Mucosa of descending colon (tissue), 3 donors: ENCODE results near the gene COL4A4. TPM values are rescaled to one million over a fixed set of nuclear protein-coding genes. Genes with fewer than 3 reads are reported as not detected.

Source experiments
- ATAC-seq: fragments of 200-7000 bp; cut with Tn5 transposase; one replicate; pipeline ENCODE4 v1.9.1; 2020; ENCODE audit warnings: mild to moderate bottlenecking, moderate library complexity
- DNase-seq, 3 donors: peaks; one replicate each; pipeline ENCODE4 v3.0.0-alpha.2; 2020
- H3K36me3 ChIP-seq: fragments of 200-600 bp; one replicate; pipeline ENCODE4 v1.8.0; 2021; ENCODE audit warnings: low read depth, mild to moderate bottlenecking
- H3K4me1 ChIP-seq: fragments of 200-600 bp; one replicate; pipeline ENCODE4 v1.8.0; 2021; ENCODE audit warnings: low read depth, mild to moderate bottlenecking
- H3K4me3 ChIP-seq: fragments of 200-600 bp; one replicate; pipeline ENCODE4 v1.8.0; 2021; ENCODE audit warnings: mild to moderate bottlenecking
- H3K9me3 ChIP-seq: fragments of 200-600 bp; one replicate; pipeline ENCODE4 v1.8.0; 2021; ENCODE audit warnings: mild to moderate bottlenecking
- CTCF ChIP-seq: fragments of 200-600 bp; IDR thresholded peaks from one replicate; pipeline ENCODE4 v1.8.0; 2022; ENCODE audit warnings: antibody characterized with exemption, mild to moderate bottlenecking
- intact Hi-C, 2 donors: fragments of 100-400 bp; cut with DNase I in 1 of 2; cut with micrococcal nuclease in 1 of 2; formaldehyde crosslinking; loops; one replicate each; pipeline versions ENCODE4 v1.11.0 to v1.11.1; 2022; cut with DNase I, micrococcal nuclease
- total RNA-seq, 3 donors: library from RNA; stranded (reverse); fragmentation: NEBNext Ultra II Directional in 2 of 3; extraction: Animal tissue kit (Norgen Biotek cat#: 25700) in 2 of 3; gene quantifications; one replicate each; pipeline versions ENCODE4 v1.2.1 to v1.2.4, GENCODE V29; 2021 to 2023
- donor health status: DM: no; HTN: no; CAD: no; lungs with moderate emphysema.
- donor health status: DM: no; HTN: no; CAD: no.
- donor health status: DM: no; HTN: yes; CAD: no.

Gene COL4A4
- total RNA-seq, 3 donors from 2014 or later, result 0.44 to 1.2 (median 1.1) TPM

- Histone ChIP-seq H3K36me3 (no peaks in the 10 kb centered on the region), H3K9me3 (no peaks in the 10 kb centered on the region), H3K4me3 (no peak overlapping the region), H3K4me1 (no peaks in the 10 kb centered on the region)
- ATAC-seq, result no peak
- intact Hi-C loops, result loop anchor here in 1 of 2 donors (10.0 kb wide), 1 partner anchor 75 kb away; no protein-coding TSS in a partner anchor
- DNase-seq, result no peak
- no peak for TF ChIP-seq CTCF
Measured at GRCh38 chr2:227029426-227030105, 134.4 kb downstream of the COL4A4 start.

- no peak for DNase-seq
- no peak for TF ChIP-seq CTCF
- Histone ChIP-seq H3K4me3 (no peak overlapping the region), H3K36me3 (no peaks in the 10 kb centered on the region), H3K4me1 (no peaks in the 10 kb centered on the region), H3K9me3 (no peaks in the 10 kb centered on the region)
- no peak for ATAC-seq
- intact Hi-C loops, result no loop called here
Measured at GRCh38 chr2:227025510-227025909, 138.5 kb downstream of the COL4A4 start.

GRCh38 chr2:227022608-227023007 is 141.4 kb downstream of the COL4A4 start:
- no peak overlapping the region for H3K4me3 ChIP-seq
- ATAC-seq, result no peak
- H3K4me1 ChIP-seq, result no peaks in the 10 kb centered on the region
- no peaks in the 10 kb centered on the region for H3K9me3 ChIP-seq
- DNase-seq, result no peak
- no peaks in the 10 kb centered on the region for H3K36me3 ChIP-seq
- intact Hi-C loops, result no loop called here
- no peak for TF ChIP-seq CTCF

- ATAC-seq, result no peak
- Histone ChIP-seq H3K9me3 (no peaks in the 10 kb centered on the region), H3K4me1 (no peaks in the 10 kb centered on the region), H3K36me3 (no peaks in the 10 kb centered on the region), H3K4me3 (no peak overlapping the region)
- no peak for TF ChIP-seq CTCF
- DNase-seq, result no peak
- intact Hi-C loops, result no loop called here
Measured at GRCh38 chr2:227020416-227020815, 143.6 kb downstream of the COL4A4 start.

- no peaks in the 10 kb centered on the region for H3K4me1 ChIP-seq
- ATAC-seq (no peak), DNase-seq (no peak)
- no peak overlapping the region for H3K4me3 ChIP-seq
- no peaks in the 10 kb centered on the region for H3K36me3 ChIP-seq
- H3K9me3 ChIP-seq, result no peaks in the 10 kb centered on the region
- no peak for TF ChIP-seq CTCF
- intact Hi-C loops, result no loop called here
Measured at GRCh38 chr2:227016894-227017293, 147.1 kb downstream of the COL4A4 start.
